Endothelial cell of umbilical vein (primary cell): ENCODE data around the gene KANSL1. TPM values are rescaled to one million over a fixed set of nuclear protein-coding genes. Genes with fewer than 3 reads are reported as not detected.

Source experiments
- BruUV-seq: library from RNA; stranded (reverse); fragments of 400-500 nt; replicated peaks from 2 replicates; lab custom pipeline; 2021; lab: Mats Ljungman, UMichigan
- CTCF ChIA-PET: fragments of 300-600, 350-600 bp; sonication (Branson Sonifier 250); formaldehyde crosslinking; loops from one replicate; lab custom pipeline; 2021; ENCODE audit warnings: antibody characterized with exemption, inconsistent platforms; lab: Charles Lee
- POLR2A ChIA-PET: fragments of 300-600, 350-600 bp; sonication (Branson Sonifier 250); formaldehyde crosslinking; loops from one replicate; lab custom pipeline; 2021; ENCODE audit warnings: antibody characterized with exemption, inconsistent platforms; lab: Charles Lee
- DNase-seq: peaks from one replicate; pipeline ENCODE4 v3.0.0-alpha.2; 2011; ENCODE audit warnings: low read depth, low spot score
- FAIRE-seq: peaks from 2 replicates; lab custom pipeline; 2011; peaks lifted over from hg19 to GRCh38; lab: Jason Lieb, UNC
- H2AFZ ChIP-seq: 2 replicates; pipeline ENCODE4 v1.6.0; 2012; ENCODE audit warnings: low read depth, low read length, control low read depth, inconsistent platforms
- H3K27ac ChIP-seq: 2 replicates; pipeline ENCODE4 v1.5.1; 2011; ENCODE audit warnings: low read depth, mild to moderate bottlenecking, control low read depth, low read length, moderate library complexity; ENCODE audit not compliant: insufficient read depth
- H3K27me3 ChIP-seq, 2 experiments: 2 replicates each; pipeline versions ENCODE4 v1.6.0 to v1.6.1; 2011; ENCODE audit warnings: low read length in 2 of 2, mixed read lengths in 1 of 2; ENCODE audit not compliant: control insufficient read depth in 2 of 2, insufficient read depth in 2 of 2
- H3K36me3 ChIP-seq, 2 experiments: 2 replicates in 1 of 2; 3 replicates in 1 of 2; pipeline ENCODE4 v1.5.1; 2011; ENCODE audit warnings: low read length in 2 of 2, mild to moderate bottlenecking in 1 of 2, moderate library complexity in 1 of 2; ENCODE audit not compliant: control insufficient read depth in 2 of 2, insufficient read depth in 2 of 2; ENCODE audit errors: extremely low read depth in 1 of 2
- H3K4me1 ChIP-seq: 3 replicates; pipeline ENCODE4 v1.5.1; 2011; ENCODE audit warnings: mild to moderate bottlenecking, low read length; ENCODE audit not compliant: control insufficient read depth, insufficient read depth; ENCODE audit errors: extremely low read depth
- H3K4me2 ChIP-seq: 2 replicates; pipeline ENCODE4 v1.6.1; 2011; ENCODE audit warnings: low read length, control low read depth, mixed read lengths; ENCODE audit not compliant: insufficient read depth
- H3K4me3 ChIP-seq, 3 experiments: fragments of 200-600 bp in 1 of 3; sonication (generic), shearing (Covaris generic) in 1 of 3; replicated peaks in 1 of 3; 2 replicates each; pipeline ENCODE4 v1.5.1; 2011 to 2016; ENCODE audit warnings: control low read depth in 3 of 3, low read length in 3 of 3, mild to moderate bottlenecking in 2 of 3, inconsistent platforms in 1 of 3, low read depth in 1 of 3, moderate library complexity in 1 of 3; ENCODE audit not compliant: insufficient read depth in 1 of 3
- H3K79me2 ChIP-seq: 2 replicates; pipeline ENCODE4 v1.6.0; 2012; ENCODE audit warnings: low read length, inconsistent platforms; ENCODE audit not compliant: control insufficient read depth, insufficient read depth
- H3K9ac ChIP-seq: replicated peaks from 2 replicates; pipeline ENCODE3; 2011; ENCODE audit warnings: low read length, control low read depth; ENCODE audit not compliant: insufficient read depth; ENCODE audit errors: extremely low read depth
- H3K9me1 ChIP-seq: replicated peaks from 3 replicates; pipeline ENCODE4 v1.6.0; 2011; ENCODE audit warnings: mild to moderate bottlenecking, low read length; ENCODE audit not compliant: control insufficient read depth, insufficient read depth; ENCODE audit errors: extremely low read depth
- H3K9me3 ChIP-seq: replicated peaks from 2 replicates; pipeline ENCODE4 v1.5.1; 2012; ENCODE audit warnings: low read length, inconsistent platforms; ENCODE audit not compliant: control insufficient read depth, insufficient read depth
- H4K20me1 ChIP-seq: replicated peaks from 2 replicates; pipeline ENCODE3; 2011; ENCODE audit warnings: mild to moderate bottlenecking, low read length; ENCODE audit not compliant: control insufficient read depth, insufficient read depth; ENCODE audit errors: extremely low read depth
- EZH2 ChIP-seq: IDR thresholded peaks from 2 replicates; pipeline ENCODE4 v1.6.1; 2012; ENCODE audit warnings: borderline replicate concordance, low read depth, mild to moderate bottlenecking, moderate library complexity, low read length, inconsistent platforms; ENCODE audit not compliant: severe bottlenecking
- FOS ChIP-seq: IDR thresholded peaks from 2 replicates; pipeline ENCODE4 v1.6.1; 2011; ENCODE audit warnings: mild to moderate bottlenecking, low read length, moderate library complexity, borderline replicate concordance; ENCODE audit not compliant: insufficient read depth
- GATA2 ChIP-seq: IDR thresholded peaks from 2 replicates; pipeline ENCODE4 v1.7.0; 2011; ENCODE audit warnings: low read depth, mild to moderate bottlenecking, moderate library complexity, mixed read lengths, low read length; ENCODE audit not compliant: insufficient read length, insufficient read depth
- JUN ChIP-seq: IDR thresholded peaks from 2 replicates; pipeline ENCODE4 v1.6.1; 2011; ENCODE audit warnings: borderline replicate concordance, low read depth; ENCODE audit not compliant: insufficient read length, insufficient read depth
- MYC ChIP-seq: IDR thresholded peaks from one replicate; pipeline ENCODE4 v1.6.1; 2011; ENCODE audit warnings: mild to moderate bottlenecking, low read depth, low read length
- POLR2A ChIP-seq: IDR thresholded peaks from 2 replicates; pipeline ENCODE4 v1.6.1; 2012; ENCODE audit warnings: low read depth, mild to moderate bottlenecking, control low read depth, low read length
- POLR2AphosphoS5 ChIP-seq: IDR thresholded peaks from 2 replicates; pipeline ENCODE4 v1.6.1; 2012; ENCODE audit warnings: low read depth, mild to moderate bottlenecking, control low read depth, low read length, moderate library complexity; ENCODE audit not compliant: insufficient read depth
- dilution Hi-C: fragments of 300-500 bp; cut with MboI; formaldehyde crosslinking; loops from one replicate; pipeline ENCODE4 v1.15.0; 2019; ENCODE audit warnings: low sequenced_read_pairs; ENCODE audit not compliant: extremely low pct_ligation_motif_present
- intact Hi-C: fragments of 100-400 bp; cut with micrococcal nuclease; formaldehyde crosslinking; loops from one replicate; pipeline ENCODE4 v1.10.0; 2022
- polyA plus RNA-seq, 4 experiments: library from polyadenylated mRNA; depleted of rRNA in 3 of 4; stranded (reverse) in 3 of 4; unstranded in 1 of 4; fragments of >200 nt; gene quantifications; 2 replicates each; pipeline versions ENCODE4 v1.2.1 to v1.2.3, GENCODE V29; 2011 to 2012; ENCODE audit warnings: missing spikeins in 1 of 4
- total RNA-seq: library from RNA; stranded (reverse); gene quantifications from 2 replicates; pipeline ENCODE4 v1.2.3, GENCODE V29; 2021
- TF ChIP-seq, protein P1 (sequence below): IDR thresholded peaks from 2 replicates; pipeline ENCODE4 v1.6.1; 2011; ENCODE audit not compliant: insufficient read depth, insufficient read length
- TF ChIP-seq, protein P2 (sequence below), 2 donors: IDR thresholded peaks; 1 replicate in 1 of 2; 2 replicates in 1 of 2; pipeline ENCODE4 v1.5.1; 2011; ENCODE audit warnings: low read length in 2 of 2, mild to moderate bottlenecking in 2 of 2, moderate library complexity in 2 of 2, control low read depth in 1 of 2, inconsistent platforms in 1 of 2, low read depth in 1 of 2; ENCODE audit not compliant: insufficient read depth in 1 of 2; ENCODE audit errors: extremely low read depth in 1 of 2

The KANSL1 gene
- total and polyA plus RNA-seq, 2 donors (not counting 3 experiments of a cell fraction or from before 2014, with no cell fraction given) = 29.1 to 74.0 TPM

DNA sequence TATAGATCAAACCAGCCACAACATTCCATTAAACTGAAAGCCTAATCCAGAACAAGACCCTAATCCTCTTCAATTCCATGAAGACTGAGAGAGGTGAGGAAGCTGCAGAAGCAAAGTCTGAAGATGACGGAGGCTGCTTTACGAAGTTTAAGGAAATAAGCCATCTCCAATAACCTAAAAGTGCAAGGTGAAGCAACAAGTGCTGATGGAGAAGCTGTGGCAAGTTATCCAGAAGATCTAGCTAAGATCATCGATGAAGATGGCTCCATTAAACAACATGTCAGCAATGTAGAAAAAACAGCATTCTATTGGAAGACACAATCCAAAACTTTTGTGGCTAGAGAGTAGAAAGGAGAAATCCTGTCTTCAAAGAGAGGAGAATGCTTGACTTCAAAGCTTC lies 69.6 kb downstream of the KANSL1 start:
- Histone ChIP-seq H3K9me3 (no peaks in the 10 kb centered on the region), H3K4me2 (no peak overlapping the region), H4K20me1 (peaks cover 69% of the 10 kb centered on the region), H3K27ac (no peak overlapping the region), H3K4me3 (no peak overlapping the region), H3K4me1 (peaks cover 5% of the 10 kb centered on the region), H2AFZ (no peak overlapping the region), H3K79me2 (peaks cover 98% of the 10 kb centered on the region), H3K9me1 (no peaks in the 10 kb centered on the region), H3K9ac (no peak overlapping the region), H3K36me3 (no peaks in the 10 kb centered on the region), H3K27me3 (no peaks in the 10 kb centered on the region)
- TF ChIP-seq, protein P1, sequence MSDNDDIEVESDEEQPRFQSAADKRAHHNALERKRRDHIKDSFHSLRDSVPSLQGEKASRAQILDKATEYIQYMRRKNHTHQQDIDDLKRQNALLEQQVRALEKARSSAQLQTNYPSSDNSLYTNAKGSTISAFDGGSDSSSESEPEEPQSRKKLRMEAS = no peak
- TF ChIP-seq GATA2 (no peak), JUN (no peak), EZH2 (no peak), POLR2AphosphoS5 (no peak), FOS (no peak), MYC (no peak), POLR2A (no peak)
- TF ChIP-seq, protein P2, sequence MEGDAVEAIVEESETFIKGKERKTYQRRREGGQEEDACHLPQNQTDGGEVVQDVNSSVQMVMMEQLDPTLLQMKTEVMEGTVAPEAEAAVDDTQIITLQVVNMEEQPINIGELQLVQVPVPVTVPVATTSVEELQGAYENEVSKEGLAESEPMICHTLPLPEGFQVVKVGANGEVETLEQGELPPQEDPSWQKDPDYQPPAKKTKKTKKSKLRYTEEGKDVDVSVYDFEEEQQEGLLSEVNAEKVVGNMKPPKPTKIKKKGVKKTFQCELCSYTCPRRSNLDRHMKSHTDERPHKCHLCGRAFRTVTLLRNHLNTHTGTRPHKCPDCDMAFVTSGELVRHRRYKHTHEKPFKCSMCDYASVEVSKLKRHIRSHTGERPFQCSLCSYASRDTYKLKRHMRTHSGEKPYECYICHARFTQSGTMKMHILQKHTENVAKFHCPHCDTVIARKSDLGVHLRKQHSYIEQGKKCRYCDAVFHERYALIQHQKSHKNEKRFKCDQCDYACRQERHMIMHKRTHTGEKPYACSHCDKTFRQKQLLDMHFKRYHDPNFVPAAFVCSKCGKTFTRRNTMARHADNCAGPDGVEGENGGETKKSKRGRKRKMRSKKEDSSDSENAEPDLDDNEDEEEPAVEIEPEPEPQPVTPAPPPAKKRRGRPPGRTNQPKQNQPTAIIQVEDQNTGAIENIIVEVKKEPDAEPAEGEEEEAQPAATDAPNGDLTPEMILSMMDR (IDR thresholded peaks at IDR 0.05; ENCODE audit: extremely low read depth in 1 of 2, insufficient read depth in 1 of 2, low read depth in 1 of 2, low read length in 2 of 2) = no peak
- ChIA-PET POLR2A (no interaction called here), CTCF (interaction anchor here (0.9 to 1.3 kb wide), 4 partner anchors 14 to 89 kb away, joined by 3 to 4 read pairs (median 4); partner anchors contain the start of gene KANSL1)
- FAIRE-seq = no peak
- no peak for DNase-seq
- no TSS peak for BruUV-seq
- intact Hi-C loops = no loop called here
- dilution Hi-C loops = no loop called here
